Activated CD8-positive, alpha-beta memory T cell treated with anti-CD3 and anti-CD28 coated beads for 48 hours (primary cell): Measurements from ENCODE around the gene PLA2R1.

ENCODE experiments used
- DNase-seq, 3 experiments: peaks; one replicate each; pipeline ENCODE4 v3.0.0-alpha.2; 2020; ENCODE audit warnings: low read depth in 2 of 3, low spot score in 2 of 3

The PLA2R1 gene

GRCh38 chr2:159938395-159938794 lies 124.0 kb downstream of the PLA2R1 start:
- DNase-seq, result no peak

- DNase-seq, result no peak
Measured at GRCh38 chr2:159936471-159936870, 125.9 kb downstream of the PLA2R1 start.

DNA sequence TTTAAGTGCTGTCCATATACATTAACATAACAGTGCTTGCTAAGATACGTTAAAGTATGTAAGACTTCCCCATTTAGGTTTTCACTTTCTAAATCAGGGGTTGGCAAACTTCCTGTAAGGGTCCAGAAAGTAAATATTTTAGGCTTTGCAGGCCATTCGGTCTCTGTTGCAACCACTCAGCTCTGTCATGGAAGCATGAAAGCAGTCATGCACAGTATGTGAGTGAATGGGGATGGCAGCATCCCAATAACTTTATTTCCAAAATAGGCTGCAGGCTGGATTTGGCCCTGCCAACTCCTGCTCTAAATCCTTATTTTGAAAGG lies 128.7 kb downstream of the PLA2R1 start:
- DNase-seq, result no peak

GRCh38 chr2:159933040-159933726 lies 129.2 kb downstream of the PLA2R1 start:
- no peak for DNase-seq

- no peak for DNase-seq
Measured at GRCh38 chr2:159926695-159927094, 135.7 kb downstream of the PLA2R1 start.

GRCh38 chr2:159925975-159926374 lies 136.4 kb downstream of the PLA2R1 start:
- no peak for DNase-seq

- DNase-seq, result no peak
Measured at GRCh38 chr2:159922563-159922962, 139.9 kb downstream of the PLA2R1 start.

DNA sequence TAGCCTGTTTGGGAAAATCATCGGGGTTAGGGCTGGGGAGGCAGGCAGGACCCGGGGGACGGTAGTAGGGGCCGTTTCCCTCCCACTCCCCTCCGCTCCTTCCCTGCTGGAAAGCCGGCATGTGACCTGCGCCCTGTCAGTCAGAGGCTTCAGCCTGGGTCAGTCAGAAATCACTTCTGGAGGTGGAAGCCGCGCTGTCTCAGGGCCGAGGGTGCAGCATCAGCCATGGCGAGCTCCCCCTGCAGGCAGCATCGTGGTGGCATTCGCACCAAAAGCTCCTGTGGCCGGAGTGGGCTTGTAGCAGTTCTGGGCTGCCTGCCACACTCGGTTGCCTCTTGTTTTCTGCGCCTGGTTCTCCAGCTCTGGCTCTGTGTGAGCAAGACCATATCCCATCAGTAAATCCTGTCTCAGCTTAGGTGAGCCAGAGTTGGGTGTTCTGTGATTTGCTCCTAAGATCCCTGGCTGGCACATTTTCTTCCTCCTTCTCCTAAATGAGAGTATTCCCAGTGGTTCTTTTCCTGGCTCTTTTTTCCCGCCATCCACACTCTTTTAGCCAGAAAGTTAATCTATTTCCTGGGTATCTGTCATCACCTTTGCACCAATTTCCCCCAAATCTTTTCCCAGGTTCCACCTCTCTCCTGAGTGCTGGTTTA lies 140.5 kb downstream of the PLA2R1 start:
- DNase-seq, result peak; percentile 28 to 75 (median 43)

GRCh38 chr2:159916511-159916910 lies 145.9 kb downstream of the PLA2R1 start:
- no peak for DNase-seq

DNA sequence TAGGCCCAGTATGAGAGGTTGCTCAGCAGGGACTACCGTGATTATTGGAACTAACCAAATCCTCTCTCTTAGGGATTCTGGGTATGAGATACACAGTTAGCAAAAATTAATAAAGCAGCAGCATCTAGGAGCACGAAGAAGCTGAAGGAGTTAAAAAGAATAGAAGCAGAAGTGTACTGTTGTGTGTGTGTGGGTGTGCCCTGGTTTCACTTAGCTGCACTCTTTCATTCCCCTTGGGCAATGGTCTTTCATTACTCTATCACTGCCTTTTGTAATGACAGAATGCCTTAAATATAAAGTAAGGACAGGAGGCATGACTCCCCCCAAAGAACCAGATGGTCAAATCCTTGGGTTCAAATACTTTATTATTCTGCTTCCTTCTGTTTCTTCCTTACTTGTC lies 148.5 kb downstream of the PLA2R1 start:
- no peak for DNase-seq

DNA sequence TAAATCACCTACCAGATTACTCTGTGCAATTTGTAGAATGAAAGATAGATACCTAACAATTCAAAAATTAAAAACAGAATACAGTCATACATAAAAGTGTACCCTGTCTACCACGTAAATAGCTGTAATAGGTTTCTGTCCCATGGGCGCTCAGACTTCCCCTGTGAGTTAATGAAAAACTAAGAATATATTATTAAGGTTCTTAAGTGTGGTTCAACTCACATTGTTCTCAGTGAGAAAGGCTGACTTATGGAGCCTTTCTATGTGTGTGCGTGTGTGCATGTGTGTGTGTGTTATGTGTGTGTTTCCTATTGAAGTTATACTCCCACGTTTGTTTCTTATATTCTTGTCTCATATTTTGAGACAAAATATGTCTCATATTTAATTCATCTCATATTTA lies 149.8 kb downstream of the PLA2R1 start:
- no peak for DNase-seq

DNA sequence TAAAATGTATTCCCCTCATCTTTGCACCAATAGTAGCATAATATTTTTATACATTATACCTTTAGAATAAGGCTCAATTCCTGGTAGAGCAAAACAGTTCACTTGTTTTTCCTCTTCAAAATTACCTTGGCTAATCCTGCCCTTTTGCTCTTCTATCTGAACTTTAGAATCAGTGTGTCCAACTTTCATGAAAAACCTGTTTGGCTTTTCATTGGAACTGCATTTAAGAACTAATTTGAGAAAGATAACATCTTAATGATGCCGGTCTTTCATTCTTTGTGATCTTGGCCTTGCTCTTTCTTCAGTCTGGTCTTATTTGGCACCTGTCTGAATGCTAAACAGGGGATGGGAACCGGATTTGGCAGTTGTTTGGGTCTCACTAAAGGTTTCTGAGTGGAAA lies 151.5 kb downstream of the PLA2R1 start:
- DNase-seq, result no peak

DNA sequence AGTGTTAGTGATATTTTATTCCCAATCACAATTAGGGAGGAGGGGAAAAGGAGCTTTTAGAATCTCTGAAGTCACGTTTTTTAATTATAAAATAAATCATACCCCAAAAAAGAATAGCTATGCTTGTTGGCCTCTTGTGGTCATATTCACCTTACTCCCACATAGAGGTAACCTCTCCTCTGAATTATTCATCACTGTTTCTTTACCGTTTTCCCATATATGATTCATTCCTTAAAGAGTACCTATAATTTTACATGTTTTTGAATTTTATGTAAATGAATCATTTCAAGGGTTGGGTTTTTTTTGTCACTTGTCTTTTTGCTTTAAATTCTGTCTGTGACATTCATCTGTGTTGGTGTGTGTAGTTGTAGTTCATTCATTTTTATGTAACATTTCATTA lies 153.8 kb downstream of the PLA2R1 start:
- no peak for DNase-seq

GRCh38 chr2:159907909-159908308 lies 154.5 kb downstream of the PLA2R1 start:
- no peak for DNase-seq

DNA sequence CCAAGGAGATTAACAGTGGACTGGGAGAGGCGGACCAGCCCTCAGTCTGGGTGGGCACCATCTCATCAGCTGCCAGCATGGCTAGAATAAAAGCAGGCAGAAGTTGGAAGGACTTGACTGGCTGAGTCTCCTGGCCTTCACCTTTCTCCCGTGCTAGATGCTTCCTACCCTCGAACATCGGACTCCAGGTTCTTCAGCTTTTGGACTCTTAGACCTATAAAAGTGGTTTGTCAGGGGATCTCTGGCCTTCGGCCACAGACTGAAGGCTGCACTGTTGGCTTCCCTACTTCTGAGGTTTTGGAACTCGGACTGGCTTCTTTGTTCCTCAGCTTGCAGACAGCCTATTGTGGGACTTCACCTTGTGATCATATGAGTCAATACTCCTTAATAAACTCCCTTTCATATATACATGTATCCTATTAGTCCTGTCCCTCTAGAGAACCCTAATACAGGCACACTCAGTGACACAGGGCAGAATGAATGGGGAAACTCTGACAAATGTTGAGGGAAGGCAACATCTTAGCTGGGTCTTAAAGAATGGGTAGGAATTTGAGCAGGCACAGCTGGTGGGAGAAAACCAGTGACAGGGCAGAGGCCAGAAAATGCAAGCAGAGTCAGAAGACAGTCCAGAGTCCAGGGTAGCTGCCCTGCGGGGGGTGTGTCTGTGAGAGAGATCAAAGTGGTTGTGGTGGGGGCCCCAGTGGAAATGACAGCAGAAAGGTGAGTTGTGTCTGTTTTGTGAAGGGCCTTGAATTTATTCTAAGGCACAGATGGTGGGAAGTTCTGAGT lies 156.3 kb downstream of the PLA2R1 start:
- DNase-seq, result no peak

- peak in 1 of 3 experiments; percentile 16 for DNase-seq
Measured at GRCh38 chr2:159904959-159905305, 157.5 kb downstream of the PLA2R1 start.

DNA sequence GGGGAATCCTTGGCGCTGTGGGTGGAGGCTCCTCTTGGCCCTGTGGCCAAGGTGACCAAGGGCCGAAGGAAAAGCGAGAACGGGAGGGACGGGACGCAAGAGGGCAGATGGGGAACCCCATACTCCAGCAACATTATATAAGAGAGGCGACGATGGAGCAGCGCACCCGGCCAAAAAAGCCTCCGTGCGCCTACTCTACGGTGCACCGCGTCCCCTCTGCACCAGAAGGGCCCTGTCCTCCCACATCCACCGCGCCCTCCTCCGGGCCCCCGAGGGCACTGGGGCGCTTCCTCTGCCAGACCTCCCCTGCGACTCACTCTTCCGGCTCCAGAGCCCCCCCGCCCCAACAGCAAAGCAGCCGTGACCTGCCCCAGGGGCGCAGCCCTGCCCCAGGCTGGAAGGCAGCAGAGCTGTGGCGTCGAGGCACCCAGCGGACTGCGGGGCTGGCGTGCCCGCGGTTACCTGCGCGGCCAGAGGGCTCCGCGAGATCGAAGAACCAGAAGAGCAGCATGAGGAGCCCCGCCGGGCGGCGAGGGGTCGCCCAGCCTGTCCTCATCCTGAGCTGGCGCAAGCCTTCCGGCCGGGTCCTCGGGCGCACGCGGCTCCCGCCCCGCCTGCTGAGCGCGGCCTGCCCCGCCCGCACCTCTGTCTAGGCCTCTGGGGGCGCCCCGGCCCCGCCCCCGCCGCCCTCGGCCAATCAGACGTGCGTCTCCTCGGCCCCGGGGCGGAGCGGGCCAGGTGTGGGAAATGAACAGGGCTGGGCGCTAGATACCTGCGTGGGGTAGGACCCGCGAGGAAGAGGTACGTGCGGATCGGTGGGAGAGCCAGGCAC lies 158.1 kb downstream of the PLA2R1 start, which contains the start of gene LY75:
Gene LY75 (minus strand): TSS at position 630 of the 832 bp plus-strand sequence.
- DNase-seq, result peak; percentile 44 to 64 (median 57)

- DNase-seq, result peak; percentile 25 to 29 (median 29)
Measured at GRCh38 chr2:159903443-159904126, 158.8 kb downstream of the PLA2R1 start.

DNA sequence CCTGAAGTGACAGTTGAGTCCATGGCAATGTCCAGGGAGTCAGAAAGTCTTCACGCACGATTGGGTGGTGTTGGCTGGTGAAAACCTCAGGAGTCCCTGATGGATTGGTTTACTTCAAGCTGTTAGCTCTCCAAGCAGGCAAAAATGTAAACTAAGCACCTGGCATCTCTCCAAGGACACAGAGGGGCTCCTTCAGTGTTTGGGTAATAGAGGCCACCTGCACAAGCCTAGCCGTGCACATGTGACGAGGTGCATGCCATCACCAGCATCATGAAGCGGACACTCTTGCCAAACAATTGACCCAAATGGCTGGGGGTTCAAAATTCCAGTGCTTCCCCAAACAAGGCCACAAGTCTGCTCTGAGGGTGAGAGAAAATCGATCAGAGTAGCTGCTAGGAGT lies 159.7 kb downstream of the PLA2R1 start:
- no peak for DNase-seq

GRCh38 chr2:159900343-159900742 lies 162.1 kb downstream of the PLA2R1 start:
- DNase-seq, result no peak

DNA sequence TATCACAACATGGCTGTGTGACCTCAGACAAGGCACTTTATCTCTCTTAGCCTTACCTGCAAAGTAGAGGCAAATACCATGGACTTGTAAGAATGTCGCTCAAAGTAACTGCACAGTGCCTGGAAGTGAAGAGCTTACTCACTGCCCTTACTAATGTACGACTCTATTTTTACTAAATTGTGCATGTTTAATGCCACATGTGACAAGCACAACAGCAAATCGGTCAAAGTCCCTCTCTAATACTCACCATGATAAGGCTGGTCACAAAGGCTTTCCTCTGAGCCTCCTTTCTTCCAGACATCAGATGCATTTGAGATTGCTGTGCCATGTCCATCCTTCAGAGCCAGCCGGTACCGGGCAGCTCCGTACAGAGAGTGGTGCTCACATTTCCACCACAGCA lies 164.0 kb downstream of the PLA2R1 start:
- DNase-seq, result no peak
